ENCODE results near the gene CDX1.

The CDX1 gene

GRCh38 chr5:150152636-150153462 lies 13.7 kb upstream of the CDX1 start:
- H3K9me3 ChIP-seq (ENCODE audit: control insufficient read depth, low read depth, low read length), result no peaks in the 10 kb centered on the region
- H3K27me3 ChIP-seq (ENCODE audit: control insufficient read depth, insufficient read depth, low read length), result peaks cover 8% of the 10 kb centered on the region
- H3K9ac ChIP-seq (ENCODE audit: low read length), result no peak overlapping the region
- H3K27ac ChIP-seq (ENCODE audit: low read length), result no peak overlapping the region
- no peaks in the 10 kb centered on the region for H3K36me3 ChIP-seq (ENCODE audit: control insufficient read depth, low read depth, low read length)
- H3K4me1 ChIP-seq (ENCODE audit: control insufficient read depth, low read depth, low read length), result peaks cover 13% of the 10 kb centered on the region
- H3K4me3 ChIP-seq (ENCODE audit: low read length), result no peak overlapping the region

GRCh38 chr5:150153483-150153882 lies 13.1 kb upstream of the CDX1 start:
- no peak overlapping the region for H3K4me3 ChIP-seq (ENCODE audit: low read length)
- H3K27ac ChIP-seq (ENCODE audit: low read length), result no peak overlapping the region
- no peaks in the 10 kb centered on the region for H3K9me3 ChIP-seq (ENCODE audit: control insufficient read depth, low read depth, low read length)
- H3K36me3 ChIP-seq (ENCODE audit: control insufficient read depth, low read depth, low read length), result no peaks in the 10 kb centered on the region
- H3K4me1 ChIP-seq (ENCODE audit: control insufficient read depth, low read depth, low read length), result peaks cover 13% of the 10 kb centered on the region
- peaks cover 8% of the 10 kb centered on the region for H3K27me3 ChIP-seq (ENCODE audit: control insufficient read depth, insufficient read depth, low read length)
- no peak overlapping the region for H3K9ac ChIP-seq (ENCODE audit: low read length)

GRCh38 chr5:150153957-150154617 lies 12.5 kb upstream of the CDX1 start:
- H3K4me1 ChIP-seq (ENCODE audit: control insufficient read depth, low read depth, low read length), result peaks cover 13% of the 10 kb centered on the region

GRCh38 chr5:150154618-150155128 lies 11.9 kb upstream of the CDX1 start:
- Histone ChIP-seq H3K4me3 (ENCODE audit: low read length) (no peak overlapping the region), H3K27ac (ENCODE audit: low read length) (no peak overlapping the region), H3K9me3 (ENCODE audit: control insufficient read depth, low read depth, low read length) (no peaks in the 10 kb centered on the region), H3K27me3 (ENCODE audit: control insufficient read depth, insufficient read depth, low read length) (peaks cover 8% of the 10 kb centered on the region), H3K9ac (ENCODE audit: low read length) (no peak overlapping the region), H3K4me1 (ENCODE audit: control insufficient read depth, low read depth, low read length) (peaks cover 13% of the 10 kb centered on the region), H3K36me3 (ENCODE audit: control insufficient read depth, low read depth, low read length) (no peaks in the 10 kb centered on the region)

More at GRCh38 chr5:150153957-150154617, 12.5 kb upstream of the CDX1 start:
- no peak overlapping the region for H3K27ac ChIP-seq (ENCODE audit: low read length)
- H3K36me3 ChIP-seq (ENCODE audit: control insufficient read depth, low read depth, low read length), result no peaks in the 10 kb centered on the region
- H3K27me3 ChIP-seq (ENCODE audit: control insufficient read depth, insufficient read depth, low read length), result peaks cover 8% of the 10 kb centered on the region
- H3K4me3 ChIP-seq (ENCODE audit: low read length), result no peak overlapping the region
- H3K9me3 ChIP-seq (ENCODE audit: control insufficient read depth, low read depth, low read length), result no peaks in the 10 kb centered on the region
- H3K9ac ChIP-seq (ENCODE audit: low read length), result no peak overlapping the region

- Histone ChIP-seq H3K4me3 (ENCODE audit: low read length) (peak within 1 kb of the TSS; percentile 36), H3K4me1 (ENCODE audit: control insufficient read depth, low read depth, low read length) (peaks cover 13% of the 10 kb centered on the region), H3K9ac (ENCODE audit: low read length) (no peak within 1 kb of the TSS), H3K27ac (ENCODE audit: low read length) (no peak within 1 kb of the TSS), H3K9me3 (ENCODE audit: control insufficient read depth, low read depth, low read length) (no peaks in the 10 kb centered on the region), H3K36me3 (ENCODE audit: control insufficient read depth, low read depth, low read length) (no peaks in the 10 kb centered on the region), H3K27me3 (ENCODE audit: control insufficient read depth, insufficient read depth, low read length) (peaks cover 8% of the 10 kb centered on the region)
These were observed 11.1 kb upstream of the CDX1 start, which contains the start of gene PDGFRB for GRCh38 chr5:150155258-150156026. Gene PDGFRB, minus strand, starts transcription at chr5:150155845. Its CDS starts 18,798 bp downstream, at chr5:150137047.

- Histone ChIP-seq H3K9ac (ENCODE audit: low read length) (no peak overlapping the region), H3K4me1 (ENCODE audit: control insufficient read depth, low read depth, low read length) (peaks cover 13% of the 10 kb centered on the region), H3K27me3 (ENCODE audit: control insufficient read depth, insufficient read depth, low read length) (peaks cover 8% of the 10 kb centered on the region), H3K9me3 (ENCODE audit: control insufficient read depth, low read depth, low read length) (no peaks in the 10 kb centered on the region), H3K27ac (ENCODE audit: low read length) (no peak overlapping the region), H3K4me3 (ENCODE audit: low read length) (peak overlapping the region; percentile 36), H3K36me3 (ENCODE audit: control insufficient read depth, low read depth, low read length) (no peaks in the 10 kb centered on the region)
These were observed 10.6 kb upstream of the CDX1 start for GRCh38 chr5:150156027-150156368.

- no peak overlapping the region for H3K9ac ChIP-seq (ENCODE audit: low read length)
- H3K4me1 ChIP-seq (ENCODE audit: control insufficient read depth, low read depth, low read length), result peaks cover 16% of the 10 kb centered on the region
- H3K27me3 ChIP-seq (ENCODE audit: control insufficient read depth, insufficient read depth, low read length), result peaks cover 8% of the 10 kb centered on the region
- H3K9me3 ChIP-seq (ENCODE audit: control insufficient read depth, low read depth, low read length), result no peaks in the 10 kb centered on the region
- H3K36me3 ChIP-seq (ENCODE audit: control insufficient read depth, low read depth, low read length), result no peaks in the 10 kb centered on the region
- no peak overlapping the region for H3K4me3 ChIP-seq (ENCODE audit: low read length)
- H3K27ac ChIP-seq (ENCODE audit: low read length), result no peak overlapping the region
These were observed 10.0 kb upstream of the CDX1 start for GRCh38 chr5:150156540-150156939.

- Histone ChIP-seq H3K27me3 (ENCODE audit: control insufficient read depth, insufficient read depth, low read length) (peaks cover 10% of the 10 kb centered on the region), H3K36me3 (ENCODE audit: control insufficient read depth, low read depth, low read length) (no peaks in the 10 kb centered on the region), H3K9me3 (ENCODE audit: control insufficient read depth, low read depth, low read length) (no peaks in the 10 kb centered on the region), H3K27ac (ENCODE audit: low read length) (no peak overlapping the region), H3K4me3 (ENCODE audit: low read length) (no peak overlapping the region), H3K4me1 (ENCODE audit: control insufficient read depth, low read depth, low read length) (peaks cover 16% of the 10 kb centered on the region), H3K9ac (ENCODE audit: low read length) (no peak overlapping the region)
These were observed 9.4 kb upstream of the CDX1 start for GRCh38 chr5:150157168-150157567.

GRCh38 chr5:150158170-150158949 lies 8.2 kb upstream of the CDX1 start:
- Histone ChIP-seq H3K9me3 (ENCODE audit: control insufficient read depth, low read depth, low read length) (no peaks in the 10 kb centered on the region), H3K4me1 (ENCODE audit: control insufficient read depth, low read depth, low read length) (peaks cover 16% of the 10 kb centered on the region), H3K27ac (ENCODE audit: low read length) (no peak overlapping the region), H3K4me3 (ENCODE audit: low read length) (no peak overlapping the region), H3K27me3 (ENCODE audit: control insufficient read depth, insufficient read depth, low read length) (peaks cover 17% of the 10 kb centered on the region), H3K36me3 (ENCODE audit: control insufficient read depth, low read depth, low read length) (no peaks in the 10 kb centered on the region), H3K9ac (ENCODE audit: low read length) (no peak overlapping the region)

GRCh38 chr5:150159031-150159430 lies 7.5 kb upstream of the CDX1 start:
- H3K27me3 ChIP-seq (ENCODE audit: control insufficient read depth, insufficient read depth, low read length), result peaks cover 23% of the 10 kb centered on the region
- no peak overlapping the region for H3K9ac ChIP-seq (ENCODE audit: low read length)
- no peak overlapping the region for H3K27ac ChIP-seq (ENCODE audit: low read length)
- H3K4me1 ChIP-seq (ENCODE audit: control insufficient read depth, low read depth, low read length), result peaks cover 16% of the 10 kb centered on the region
- no peaks in the 10 kb centered on the region for H3K36me3 ChIP-seq (ENCODE audit: control insufficient read depth, low read depth, low read length)
- H3K9me3 ChIP-seq (ENCODE audit: control insufficient read depth, low read depth, low read length), result no peaks in the 10 kb centered on the region
- H3K4me3 ChIP-seq (ENCODE audit: low read length), result no peak overlapping the region

Measured in iPS-18a (cell line).